ENCODE measurements around the gene MCRS1. TPM values are rescaled to one million over a fixed set of nuclear protein-coding genes. Genes with fewer than 3 reads are reported as not detected.

Gene MCRS1
- total RNA-seq, 1 experiment from 2014 or later: 28.6 TPM

DNA sequence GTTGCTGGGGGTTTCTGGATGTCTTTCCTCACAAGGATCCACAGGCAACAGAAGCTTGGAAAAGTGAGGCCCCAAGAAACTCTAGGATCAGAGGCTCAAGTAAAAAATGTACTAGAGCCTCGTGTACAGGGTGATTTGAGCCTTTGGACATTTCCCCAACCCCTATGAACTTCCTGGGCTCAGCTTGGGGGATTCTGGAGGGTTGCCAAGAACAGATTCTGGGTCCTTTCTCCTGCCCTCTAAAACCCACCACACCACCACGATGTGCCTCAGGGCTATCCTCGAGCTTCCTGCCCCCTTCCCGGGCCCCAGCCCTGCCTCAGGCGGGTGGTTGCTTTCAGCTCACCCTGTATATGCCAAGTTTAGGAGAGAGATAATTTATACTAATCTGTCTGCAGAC lies 36.9 kb upstream of the MCRS1 start:
- Histone ChIP-seq H3K9ac (ENCODE audit: low read length) (no peak overlapping the region), H3K27ac (ENCODE audit: low read length) (no peak overlapping the region), H3K4me1 (ENCODE audit: low read length) (peaks cover 11% of the 10 kb centered on the region), H3K4me3 (ENCODE audit: low read length) (no peak overlapping the region), H3K36me3 (ENCODE audit: insufficient read depth, low read length) (no peaks in the 10 kb centered on the region), H3K27me3 (ENCODE audit: low read length) (no peaks in the 10 kb centered on the region), H2AFZ (ENCODE audit: low read length) (no peak overlapping the region), H4K20me1 (ENCODE audit: insufficient read depth, low read depth, low read length) (no peaks in the 10 kb centered on the region; the same call in 1 of the 2 replicates), H3K79me2 (ENCODE audit: low read length) (no peaks in the 10 kb centered on the region), H3K9me3 (ENCODE audit: low read length) (no peaks in the 10 kb centered on the region), H3K4me2 (ENCODE audit: low read depth, low read length, poor library complexity, severe bottlenecking) (no peak overlapping the region), H3K9me2 (replicated peaks; ENCODE audit: insufficient read depth, low read length) (no peaks in the 10 kb centered on the region)
- DNase-seq: no peak

DNA sequence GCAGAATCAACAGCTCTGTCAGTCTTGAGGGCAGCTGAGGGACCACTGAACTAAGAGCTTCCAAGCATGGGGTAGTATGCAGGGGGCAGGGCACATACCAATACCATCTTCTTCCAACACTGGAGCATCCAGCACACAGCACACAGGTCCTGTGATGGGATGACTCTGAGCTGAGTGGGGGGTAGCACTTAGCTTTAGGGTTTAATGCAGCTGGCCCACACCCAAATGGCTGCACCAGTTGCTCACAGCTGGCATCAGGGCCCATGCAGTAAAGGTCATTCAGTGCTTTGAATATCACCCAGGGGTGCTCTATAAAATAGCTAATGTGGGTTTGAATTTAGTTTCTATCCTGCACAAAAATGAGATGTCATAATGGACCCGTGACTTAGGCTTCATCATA lies 35.8 kb upstream of the MCRS1 start:
- Histone ChIP-seq H3K4me3 (ENCODE audit: low read length) (no peak overlapping the region), H3K36me3 (ENCODE audit: insufficient read depth, low read length) (no peaks in the 10 kb centered on the region), H3K27me3 (ENCODE audit: low read length) (no peaks in the 10 kb centered on the region), H3K9me2 (replicated peaks; ENCODE audit: insufficient read depth, low read length) (no peaks in the 10 kb centered on the region), H3K79me2 (ENCODE audit: low read length) (no peaks in the 10 kb centered on the region), H3K4me1 (ENCODE audit: low read length) (peaks cover 11% of the 10 kb centered on the region), H3K27ac (ENCODE audit: low read length) (no peak overlapping the region), H3K9me3 (ENCODE audit: low read length) (no peaks in the 10 kb centered on the region), H3K4me2 (ENCODE audit: low read depth, low read length, poor library complexity, severe bottlenecking) (no peak overlapping the region), H2AFZ (ENCODE audit: low read length) (no peak overlapping the region), H3K9ac (ENCODE audit: low read length) (no peak overlapping the region), H4K20me1 (ENCODE audit: insufficient read depth, low read depth, low read length) (no peaks in the 10 kb centered on the region; the same call in 1 of the 2 replicates)
- no peak for DNase-seq

DNA sequence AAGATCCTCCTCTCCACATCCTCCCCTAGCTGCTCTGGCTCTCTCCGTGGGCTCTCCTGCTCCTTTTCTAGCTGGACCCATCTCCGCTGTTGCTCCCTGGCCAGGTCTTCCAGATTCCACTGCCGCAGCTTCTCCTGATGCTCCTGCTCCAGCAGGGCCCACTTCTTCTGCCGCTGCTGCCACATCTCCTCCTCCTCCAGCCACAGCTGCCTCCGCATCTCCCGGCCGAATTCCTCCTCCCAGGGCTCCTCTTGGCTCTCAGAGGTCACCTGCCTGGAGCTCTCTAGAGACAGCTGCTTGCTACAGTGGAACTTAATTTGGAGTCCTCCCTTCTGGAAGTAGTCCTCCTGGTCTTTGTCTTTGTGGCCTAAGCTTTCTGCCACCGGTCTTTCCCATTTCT lies 32.0 kb upstream of the MCRS1 start:
- Histone ChIP-seq H3K4me2 (ENCODE audit: low read depth, low read length, poor library complexity, severe bottlenecking) (no peak overlapping the region), H3K36me3 (ENCODE audit: insufficient read depth, low read length) (no peaks in the 10 kb centered on the region; the same call in 1 of the 2 replicates), H2AFZ (ENCODE audit: low read length) (no peak overlapping the region), H3K27me3 (ENCODE audit: low read length) (no peaks in the 10 kb centered on the region), H3K79me2 (ENCODE audit: low read length) (no peaks in the 10 kb centered on the region), H3K4me1 (ENCODE audit: low read length) (peaks cover 30% of the 10 kb centered on the region), H3K9ac (ENCODE audit: low read length) (no peak overlapping the region), H3K27ac (ENCODE audit: low read length) (no peak overlapping the region), H4K20me1 (ENCODE audit: insufficient read depth, low read depth, low read length) (no peaks in the 10 kb centered on the region; the same call in 1 of the 2 replicates), H3K9me3 (ENCODE audit: low read length) (no peaks in the 10 kb centered on the region), H3K9me2 (replicated peaks; ENCODE audit: insufficient read depth, low read length) (no peaks in the 10 kb centered on the region), H3K4me3 (ENCODE audit: low read length) (no peak overlapping the region)
- DNase-seq: no peak

DNA sequence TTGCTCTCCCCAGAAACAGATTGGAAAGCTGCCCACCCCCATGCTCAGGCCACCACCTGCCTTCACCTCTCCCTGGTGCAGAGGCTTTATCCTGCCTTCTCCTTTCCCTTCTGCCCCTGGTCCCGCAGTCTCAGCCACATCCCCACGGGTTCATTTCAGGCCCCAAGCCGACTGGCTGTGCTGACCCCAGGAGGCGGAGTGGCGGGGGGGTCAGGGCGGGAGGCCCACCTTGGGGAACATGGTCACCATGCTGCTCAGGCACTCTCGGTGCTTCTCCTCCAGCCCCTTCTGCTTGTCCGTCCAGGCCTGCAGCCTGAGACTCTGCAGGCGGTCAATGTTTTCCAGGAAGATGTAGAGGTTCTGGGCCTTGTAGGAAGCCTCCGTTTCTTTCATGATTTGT lies 30.6 kb upstream of the MCRS1 start:
- Histone ChIP-seq H3K9ac (ENCODE audit: low read length) (no peak overlapping the region), H3K4me3 (ENCODE audit: low read length) (no peak overlapping the region), H3K36me3 (ENCODE audit: insufficient read depth, low read length) (no peaks in the 10 kb centered on the region; the same call in 1 of the 2 replicates), H3K27ac (ENCODE audit: low read length) (no peak overlapping the region), H3K4me2 (ENCODE audit: low read depth, low read length, poor library complexity, severe bottlenecking) (no peak overlapping the region), H3K27me3 (ENCODE audit: low read length) (no peaks in the 10 kb centered on the region), H3K79me2 (ENCODE audit: low read length) (no peaks in the 10 kb centered on the region), H3K9me2 (replicated peaks; ENCODE audit: insufficient read depth, low read length) (no peaks in the 10 kb centered on the region), H3K4me1 (ENCODE audit: low read length) (peaks cover 37% of the 10 kb centered on the region), H4K20me1 (ENCODE audit: insufficient read depth, low read depth, low read length) (no peaks in the 10 kb centered on the region), H2AFZ (ENCODE audit: low read length) (no peak overlapping the region), H3K9me3 (ENCODE audit: low read length) (no peaks in the 10 kb centered on the region)
- DNase-seq: no peak

DNA sequence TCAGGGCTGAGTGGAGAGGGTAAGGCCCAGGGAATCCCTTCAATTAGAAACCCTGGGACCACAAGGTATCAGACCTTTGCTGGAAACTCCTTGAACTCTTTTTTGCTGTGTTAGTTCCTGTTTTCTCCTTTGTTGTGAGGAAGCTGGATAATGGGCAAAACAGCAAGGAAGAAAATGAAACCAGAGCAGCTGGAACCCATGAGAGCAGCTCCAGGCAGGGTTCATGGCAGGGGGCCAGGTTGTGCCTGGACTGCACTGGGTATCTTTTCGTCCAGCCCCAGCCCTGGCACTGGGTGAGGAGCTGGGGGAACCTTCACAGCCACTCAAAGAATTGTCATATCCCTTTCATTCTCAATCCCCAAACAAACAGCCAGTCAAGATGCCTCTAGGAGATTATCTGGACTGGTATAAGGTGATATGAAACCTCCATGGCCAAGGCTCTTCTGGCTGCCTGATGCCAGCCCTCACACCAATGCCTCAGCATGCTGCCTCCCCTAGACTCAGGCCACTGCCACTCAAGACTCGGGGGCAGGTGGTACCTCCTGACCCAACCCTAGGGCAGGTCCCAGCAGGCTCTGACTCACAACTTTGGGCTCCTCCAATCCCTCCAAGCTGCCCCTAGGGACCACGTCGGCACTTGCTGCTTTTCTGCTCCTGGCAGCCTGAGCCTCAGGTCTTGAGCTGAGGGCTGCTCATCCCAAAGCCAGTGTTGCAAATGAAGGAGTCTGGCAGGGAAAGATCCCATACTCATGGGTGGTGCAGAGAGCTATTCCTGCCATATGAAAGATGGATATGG lies 21.0 kb upstream of the MCRS1 start:
- Histone ChIP-seq H2AFZ (ENCODE audit: low read length) (no peak overlapping the region), H3K27ac (ENCODE audit: low read length) (no peak overlapping the region), H3K79me2 (ENCODE audit: low read length) (no peaks in the 10 kb centered on the region), H3K27me3 (ENCODE audit: low read length) (no peaks in the 10 kb centered on the region), H3K4me1 (ENCODE audit: low read length) (peaks cover 8% of the 10 kb centered on the region), H3K4me2 (ENCODE audit: low read depth, low read length, poor library complexity, severe bottlenecking) (no peak overlapping the region), H3K36me3 (ENCODE audit: insufficient read depth, low read length) (peaks cover 11% of the 10 kb centered on the region), H3K9me3 (ENCODE audit: low read length) (no peaks in the 10 kb centered on the region; the same call in 1 of the 2 replicates), H3K4me3 (ENCODE audit: low read length) (no peak overlapping the region), H3K9me2 (replicated peaks; ENCODE audit: insufficient read depth, low read length) (no peaks in the 10 kb centered on the region), H3K9ac (ENCODE audit: low read length) (no peak overlapping the region), H4K20me1 (ENCODE audit: insufficient read depth, low read depth, low read length) (no peaks in the 10 kb centered on the region)
- no peak for DNase-seq

DNA sequence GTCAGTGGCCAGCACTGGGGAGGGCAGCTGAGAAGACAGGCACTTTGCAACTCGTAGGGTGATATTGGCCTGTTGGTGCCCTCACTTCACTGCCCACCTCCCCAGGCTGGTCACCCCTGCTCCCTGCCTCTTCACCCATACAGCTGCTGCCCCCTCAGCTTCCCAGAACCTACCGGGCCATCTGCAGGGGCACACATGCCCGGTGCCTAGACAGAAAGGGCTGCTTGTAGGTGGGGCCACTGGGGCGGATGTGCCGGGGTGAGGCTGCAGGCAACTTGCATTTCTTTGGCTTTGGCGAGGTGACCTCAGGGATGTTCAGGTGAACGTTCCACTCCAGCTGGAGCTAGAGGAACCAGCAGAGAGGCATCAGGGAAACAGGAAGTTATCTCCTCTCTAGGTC lies 20.3 kb upstream of the MCRS1 start:
- Histone ChIP-seq H3K27ac (ENCODE audit: low read length) (no peak overlapping the region), H4K20me1 (ENCODE audit: insufficient read depth, low read depth, low read length) (no peaks in the 10 kb centered on the region), H2AFZ (ENCODE audit: low read length) (no peak overlapping the region), H3K79me2 (ENCODE audit: low read length) (no peaks in the 10 kb centered on the region), H3K9me2 (replicated peaks; ENCODE audit: insufficient read depth, low read length) (no peaks in the 10 kb centered on the region), H3K4me2 (ENCODE audit: low read depth, low read length, poor library complexity, severe bottlenecking) (no peak overlapping the region), H3K27me3 (ENCODE audit: low read length) (no peaks in the 10 kb centered on the region), H3K4me3 (ENCODE audit: low read length) (no peak overlapping the region), H3K9me3 (ENCODE audit: low read length) (no peaks in the 10 kb centered on the region; the same call in 1 of the 2 replicates), H3K9ac (ENCODE audit: low read length) (no peak overlapping the region), H3K4me1 (ENCODE audit: low read length) (peaks cover 1% of the 10 kb centered on the region), H3K36me3 (ENCODE audit: insufficient read depth, low read length) (peaks cover 11% of the 10 kb centered on the region)
- no peak for DNase-seq

DNA sequence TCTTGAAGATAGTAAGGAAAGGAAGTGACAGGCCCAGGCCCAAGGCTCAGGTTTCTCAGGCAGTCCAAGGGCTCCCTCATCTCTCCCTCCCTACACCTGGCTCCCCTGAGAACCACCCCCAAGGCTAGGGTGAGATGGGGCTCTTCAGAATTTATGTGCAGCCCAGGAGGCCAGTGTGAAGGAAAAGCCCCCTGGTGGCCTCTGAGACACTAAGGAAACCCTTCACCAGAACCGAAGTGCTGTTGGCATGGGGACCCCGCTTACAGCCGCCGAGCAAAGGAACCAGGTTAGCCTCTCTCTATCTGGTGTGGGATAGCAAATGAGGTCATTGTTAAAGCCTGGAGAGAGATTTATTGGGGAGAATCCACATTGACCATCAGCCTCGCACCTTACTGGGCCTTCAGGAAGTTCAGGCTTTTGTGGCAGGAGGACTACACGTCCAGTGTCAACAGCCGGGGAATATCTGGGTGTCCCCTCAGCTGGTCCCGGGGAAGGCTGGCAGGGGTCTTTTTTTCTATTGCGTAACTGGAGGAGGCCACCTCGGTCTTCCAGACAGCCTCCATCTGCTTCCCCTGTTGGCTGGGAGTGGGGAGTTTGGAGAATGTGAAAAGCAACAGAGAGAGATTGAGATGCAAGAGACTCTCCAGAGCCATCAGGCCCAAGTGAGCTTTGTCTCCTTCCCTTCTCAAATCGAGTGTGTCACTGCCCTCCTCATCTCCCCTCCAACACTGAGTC lies 19.4 kb upstream of the MCRS1 start:
- H3K9ac ChIP-seq (ENCODE audit: low read length): no peak overlapping the region
- H4K20me1 ChIP-seq (ENCODE audit: insufficient read depth, low read depth, low read length): no peaks in the 10 kb centered on the region
- H3K79me2 ChIP-seq (ENCODE audit: low read length): no peaks in the 10 kb centered on the region
- H3K4me1 ChIP-seq (ENCODE audit: low read length): no peaks in the 10 kb centered on the region
- no peaks in the 10 kb centered on the region for H3K9me2 ChIP-seq (replicated peaks; ENCODE audit: insufficient read depth, low read length)
- H3K27ac ChIP-seq (ENCODE audit: low read length): no peak overlapping the region
- no peak overlapping the region for H3K4me2 ChIP-seq (ENCODE audit: low read depth, low read length, poor library complexity, severe bottlenecking)
- no peaks in the 10 kb centered on the region for H3K27me3 ChIP-seq (ENCODE audit: low read length)
- H2AFZ ChIP-seq (ENCODE audit: low read length): no peak overlapping the region
- no peak for DNase-seq
- peaks cover 11% of the 10 kb centered on the region for H3K36me3 ChIP-seq (ENCODE audit: insufficient read depth, low read length)
- H3K9me3 ChIP-seq (ENCODE audit: low read length): no peaks in the 10 kb centered on the region; the same call in 1 of the 2 replicates
- no peak overlapping the region for H3K4me3 ChIP-seq (ENCODE audit: low read length)
